Effector CD4-positive, alpha-beta T cell (primary cell): ENCODE results near the gene FAM50A.

Source experiments
- DNase-seq: peaks from one replicate; pipeline ENCODE4 v3.0.0-alpha.2; 2020

Gene FAM50A

DNA sequence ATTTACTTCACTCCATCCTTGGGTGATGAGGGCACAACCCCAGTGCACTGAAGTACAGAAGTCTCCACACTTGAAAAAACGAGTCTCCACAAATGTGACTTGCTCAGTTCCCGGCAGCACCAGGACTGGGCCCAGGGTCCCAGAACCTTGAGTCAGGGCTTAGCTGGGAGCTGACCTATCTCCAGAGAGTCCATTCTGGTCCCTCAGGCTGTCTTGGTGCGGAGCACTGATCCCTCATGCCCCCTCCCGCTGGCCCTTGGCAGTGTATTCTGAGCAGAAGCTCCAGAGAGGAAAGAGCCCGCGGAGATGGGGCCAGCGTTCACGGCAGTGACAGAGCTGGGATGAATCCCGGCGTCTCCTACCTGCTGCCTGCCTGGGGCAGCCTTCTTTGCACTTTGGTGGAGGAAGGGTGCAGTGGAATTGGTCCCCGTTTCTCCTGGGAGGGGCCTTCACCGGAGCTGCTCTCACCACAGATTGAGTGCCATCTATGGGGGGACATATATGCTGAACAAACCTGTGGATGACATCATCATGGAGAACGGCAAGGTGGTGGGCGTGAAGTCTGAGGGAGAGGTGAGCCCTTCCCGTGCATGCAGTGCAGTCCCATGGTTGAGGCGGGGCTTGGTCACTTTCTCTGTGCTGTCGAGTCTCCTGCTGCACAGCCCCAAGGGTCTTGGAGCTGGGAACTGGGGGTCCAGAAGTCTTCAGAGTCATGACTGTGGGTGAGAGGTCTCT, 3.2 kb upstream of the FAM50A start:
- no peak for DNase-seq

DNA sequence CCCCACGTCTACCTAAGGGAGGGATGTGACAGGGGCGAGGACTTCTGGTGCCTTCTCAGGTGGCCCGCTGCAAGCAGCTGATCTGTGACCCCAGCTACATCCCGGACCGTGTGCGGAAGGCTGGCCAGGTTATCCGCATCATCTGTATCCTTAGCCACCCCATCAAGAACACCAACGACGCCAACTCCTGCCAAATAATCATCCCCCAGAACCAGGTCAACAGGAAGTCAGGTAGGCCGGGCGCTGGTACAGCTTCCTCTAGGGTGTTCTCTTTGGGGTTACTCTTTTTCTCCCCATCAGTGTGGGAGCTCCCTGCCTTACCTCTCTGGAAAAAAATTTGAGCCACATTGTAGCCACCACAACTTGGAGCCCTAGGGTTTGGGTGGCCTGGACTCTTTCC, 2.4 kb upstream of the FAM50A start:
- DNase-seq: no peak

DNA sequence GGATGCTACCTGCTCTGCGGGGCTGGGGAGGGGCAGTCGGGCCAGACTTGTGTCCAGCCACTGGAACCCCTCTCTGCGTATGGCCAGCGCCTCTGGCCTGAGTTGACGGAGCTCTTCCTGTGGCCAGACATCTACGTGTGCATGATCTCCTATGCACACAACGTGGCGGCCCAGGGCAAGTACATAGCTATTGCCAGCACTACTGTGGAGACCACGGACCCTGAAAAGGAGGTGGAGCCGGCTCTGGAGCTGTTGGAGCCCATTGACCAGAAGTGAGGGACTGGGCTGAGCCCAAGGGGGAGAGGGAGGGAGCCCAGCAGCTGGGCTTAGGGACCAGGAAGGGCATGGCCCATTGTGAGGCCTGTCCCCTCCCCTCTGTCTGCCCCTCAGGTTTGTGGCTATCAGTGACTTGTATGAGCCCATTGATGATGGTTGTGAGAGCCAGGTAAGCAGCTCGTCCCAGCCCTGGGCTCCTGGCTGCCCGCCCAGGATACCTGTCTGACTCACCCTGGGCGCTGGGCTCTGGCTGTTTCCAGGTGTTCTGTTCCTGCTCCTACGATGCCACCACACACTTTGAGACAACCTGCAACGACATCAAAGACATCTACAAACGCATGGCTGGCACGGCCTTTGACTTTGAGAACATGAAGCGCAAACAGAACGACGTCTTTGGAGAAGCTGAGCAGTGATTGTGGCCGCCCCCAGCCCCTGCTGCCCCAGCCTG, 1.8 kb upstream of the FAM50A start:
- DNase-seq: no peak

DNA sequence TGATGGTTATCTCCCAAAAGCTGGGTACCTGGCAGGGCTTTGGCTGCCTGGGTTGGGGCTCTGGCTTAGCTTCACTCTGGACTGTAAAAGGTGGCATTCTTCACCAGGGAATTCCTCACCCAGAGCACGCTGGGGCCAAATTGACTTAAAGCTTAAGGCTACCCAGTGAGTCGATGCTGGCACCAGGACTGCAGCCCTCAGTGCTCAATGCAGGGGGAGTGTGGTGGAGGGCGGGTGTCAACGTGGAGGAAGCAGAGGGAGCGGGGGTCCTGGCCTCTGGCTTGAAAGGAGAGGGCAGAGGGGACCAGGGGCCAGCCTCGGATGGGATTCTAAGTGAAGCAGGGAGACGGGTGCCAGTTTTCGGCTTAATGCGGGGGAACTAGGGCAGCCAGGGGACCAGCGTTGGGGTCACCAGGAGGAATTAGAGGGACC, 446 bp upstream of the FAM50A start:
- DNase-seq: no peak

DNA sequence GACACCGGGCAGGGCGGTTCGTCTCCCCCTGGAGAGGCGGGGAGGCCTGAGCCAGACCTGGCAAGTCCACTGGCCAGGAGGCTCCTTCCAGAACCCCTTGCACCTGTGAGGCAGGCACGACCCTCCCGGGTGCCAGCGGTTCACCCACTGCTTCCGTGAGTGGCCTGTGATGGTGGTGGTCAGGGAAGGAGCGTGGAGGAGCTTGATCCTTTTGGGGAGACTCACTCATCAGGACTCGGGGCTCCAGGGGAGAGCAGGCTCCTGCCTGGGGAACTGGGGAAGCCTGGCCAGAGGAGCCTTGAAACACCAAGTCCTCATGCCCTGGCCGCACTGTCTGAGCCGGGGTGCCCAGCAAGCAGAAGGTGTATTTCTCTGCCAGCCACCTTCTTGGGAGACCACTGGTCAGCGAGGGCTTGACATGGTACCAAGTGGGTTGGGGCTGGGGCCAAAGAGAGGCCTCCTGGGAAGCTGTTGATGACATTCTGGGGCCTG, 860 bp downstream of the FAM50A start:
- DNase-seq: no peak

DNA sequence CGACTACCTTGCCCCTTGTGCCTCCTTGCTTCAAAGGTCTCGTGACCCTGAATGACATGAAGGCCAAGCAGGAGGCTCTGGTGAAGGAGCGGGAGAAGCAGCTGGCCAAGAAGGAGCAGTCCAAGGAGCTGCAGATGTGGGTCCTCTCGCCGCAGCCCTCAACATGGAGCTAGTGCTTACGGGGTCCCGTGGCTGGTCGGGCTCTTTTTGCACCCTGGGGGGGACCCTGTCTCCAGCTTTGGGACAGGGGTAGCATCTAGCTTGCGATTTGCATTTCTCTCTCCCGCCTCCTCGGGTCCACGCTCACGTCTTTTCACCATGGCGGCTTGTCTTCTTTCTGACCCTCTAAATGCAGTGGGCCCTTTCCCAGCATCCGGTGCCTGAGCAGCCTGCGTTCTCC, 1.8 kb downstream of the FAM50A start:
- no peak for DNase-seq

DNA sequence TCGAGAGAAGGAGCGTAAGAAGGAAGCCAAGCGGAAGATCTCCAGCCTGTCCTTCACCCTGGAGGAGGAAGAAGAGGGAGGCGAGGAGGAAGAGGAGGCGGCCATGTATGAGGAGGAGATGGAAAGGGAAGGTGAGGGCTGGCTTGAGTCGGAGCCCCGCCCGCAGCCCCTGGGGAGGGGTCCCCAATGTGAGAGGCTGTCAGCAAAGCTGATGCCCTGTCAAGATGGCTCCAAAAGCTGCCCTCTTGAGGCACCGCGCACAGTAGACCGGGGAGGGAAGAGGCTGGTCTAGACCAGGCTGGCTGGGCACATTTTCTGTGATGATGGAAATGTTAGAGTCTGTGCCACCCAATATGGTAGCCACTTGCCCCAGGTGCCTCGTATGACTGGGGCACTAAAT, 2.5 kb downstream of the FAM50A start:
- no peak for DNase-seq

DNA sequence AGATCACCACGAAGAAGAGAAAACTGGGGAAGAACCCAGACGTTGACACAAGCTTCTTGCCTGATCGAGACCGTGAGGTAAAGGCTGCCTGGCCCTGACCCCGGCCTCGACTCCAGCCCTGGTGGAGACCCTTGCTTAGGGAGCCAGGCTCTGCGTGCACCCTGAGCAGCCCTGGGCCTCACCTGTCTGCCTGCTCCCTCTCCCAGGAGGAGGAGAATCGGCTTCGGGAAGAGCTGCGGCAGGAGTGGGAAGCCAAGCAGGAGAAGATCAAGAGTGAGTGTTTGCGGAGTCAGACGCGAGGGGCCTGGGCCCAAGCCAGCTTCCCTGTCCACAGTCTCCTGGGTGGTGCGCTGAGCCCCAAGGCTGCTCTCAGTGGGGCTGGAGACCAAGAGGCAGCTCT, 4.5 kb downstream of the FAM50A start:
- no peak for DNase-seq

DNA sequence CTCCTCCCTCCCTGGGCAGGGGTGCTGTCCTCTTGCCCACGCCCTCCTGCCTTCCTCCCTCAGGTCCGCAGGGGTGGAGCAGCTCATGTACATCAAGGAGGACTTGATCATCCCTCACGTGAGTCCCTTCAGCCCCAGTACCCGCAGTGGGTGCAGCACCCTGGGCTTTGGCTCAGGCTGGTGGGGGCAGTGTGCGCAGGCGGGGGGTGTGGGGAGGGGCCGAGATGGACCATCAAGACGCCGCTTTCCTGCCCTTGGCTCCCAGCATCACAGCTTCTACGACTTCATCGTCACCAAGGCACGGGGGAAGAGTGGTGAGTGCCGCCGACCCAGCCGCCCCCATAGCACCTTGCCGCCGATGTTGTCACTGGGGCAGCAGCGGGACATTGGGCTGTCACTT, 5.7 kb downstream of the FAM50A start:
- no peak for DNase-seq

DNA sequence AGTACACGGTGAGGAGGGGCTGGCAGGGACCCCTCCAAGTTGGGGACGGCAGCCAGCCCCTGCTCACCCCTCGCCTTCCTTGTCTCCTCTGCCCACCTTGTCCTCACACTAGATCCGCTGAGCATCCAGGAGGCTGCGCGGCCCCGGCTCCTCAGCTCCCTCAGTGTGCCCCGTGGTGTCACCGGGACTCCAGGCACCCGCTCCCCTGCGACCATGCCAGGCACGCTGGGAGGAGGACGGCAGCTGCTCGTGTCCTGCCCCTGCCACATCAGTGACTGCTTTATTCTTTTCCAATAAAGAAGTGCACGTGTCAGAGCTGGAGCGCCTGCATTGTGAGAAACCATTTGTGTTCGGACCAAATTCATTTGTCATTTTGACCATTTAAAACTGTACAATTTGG, 6.4 kb downstream of the FAM50A start:
- no peak for DNase-seq

DNA sequence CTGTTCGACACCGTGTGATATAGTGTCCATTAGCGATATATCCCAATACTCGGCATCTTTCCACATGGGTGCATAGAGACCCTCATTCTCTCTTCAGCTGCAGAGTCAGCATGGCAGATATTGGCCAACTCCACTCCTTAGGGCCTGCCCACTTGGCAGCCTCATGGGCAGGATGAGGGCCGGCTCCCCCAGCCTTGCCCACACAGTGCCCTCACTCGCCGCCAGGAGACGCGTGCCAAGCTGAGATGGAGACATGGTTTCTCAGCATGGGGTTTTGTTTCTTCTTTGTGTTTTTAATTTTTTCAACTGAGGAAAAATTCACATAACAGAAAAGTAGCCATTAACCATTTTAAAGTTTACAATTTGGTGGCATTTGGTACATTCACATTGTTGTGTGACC, 8.9 kb downstream of the FAM50A start:
- no peak for DNase-seq

DNA sequence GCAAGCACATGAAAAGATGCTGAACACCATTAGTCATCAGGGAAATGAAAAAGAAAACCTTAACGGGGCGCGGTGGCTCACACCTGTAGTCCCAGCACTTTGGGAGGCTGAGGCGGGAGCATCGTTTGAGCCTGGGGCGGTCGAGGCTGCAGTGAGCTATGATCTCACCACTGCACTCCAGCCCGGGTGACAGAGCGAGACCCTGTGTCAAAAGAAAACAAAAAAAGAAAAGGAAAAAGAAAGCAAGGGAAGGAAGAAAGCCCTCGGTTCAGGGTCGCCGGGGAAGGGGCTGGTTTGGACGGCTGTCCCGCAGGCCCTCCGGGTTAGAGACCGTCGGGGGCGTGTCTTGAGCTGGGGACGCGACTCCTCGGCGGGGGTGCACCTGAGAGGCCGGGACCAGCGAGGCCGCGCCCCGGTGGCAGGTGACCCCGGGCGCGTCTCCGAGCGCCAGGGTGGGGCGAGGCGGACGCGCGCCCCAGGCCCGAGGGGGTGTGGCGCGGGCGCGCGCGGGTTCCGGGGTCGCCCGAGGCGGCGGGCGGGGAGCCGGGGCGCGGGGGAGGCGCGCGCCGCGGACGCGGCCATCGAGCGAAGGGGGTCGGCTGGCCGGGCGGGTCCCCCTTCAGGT, 13.7 kb downstream of the FAM50A start:
- DNase-seq: peak; percentile 40

DNA sequence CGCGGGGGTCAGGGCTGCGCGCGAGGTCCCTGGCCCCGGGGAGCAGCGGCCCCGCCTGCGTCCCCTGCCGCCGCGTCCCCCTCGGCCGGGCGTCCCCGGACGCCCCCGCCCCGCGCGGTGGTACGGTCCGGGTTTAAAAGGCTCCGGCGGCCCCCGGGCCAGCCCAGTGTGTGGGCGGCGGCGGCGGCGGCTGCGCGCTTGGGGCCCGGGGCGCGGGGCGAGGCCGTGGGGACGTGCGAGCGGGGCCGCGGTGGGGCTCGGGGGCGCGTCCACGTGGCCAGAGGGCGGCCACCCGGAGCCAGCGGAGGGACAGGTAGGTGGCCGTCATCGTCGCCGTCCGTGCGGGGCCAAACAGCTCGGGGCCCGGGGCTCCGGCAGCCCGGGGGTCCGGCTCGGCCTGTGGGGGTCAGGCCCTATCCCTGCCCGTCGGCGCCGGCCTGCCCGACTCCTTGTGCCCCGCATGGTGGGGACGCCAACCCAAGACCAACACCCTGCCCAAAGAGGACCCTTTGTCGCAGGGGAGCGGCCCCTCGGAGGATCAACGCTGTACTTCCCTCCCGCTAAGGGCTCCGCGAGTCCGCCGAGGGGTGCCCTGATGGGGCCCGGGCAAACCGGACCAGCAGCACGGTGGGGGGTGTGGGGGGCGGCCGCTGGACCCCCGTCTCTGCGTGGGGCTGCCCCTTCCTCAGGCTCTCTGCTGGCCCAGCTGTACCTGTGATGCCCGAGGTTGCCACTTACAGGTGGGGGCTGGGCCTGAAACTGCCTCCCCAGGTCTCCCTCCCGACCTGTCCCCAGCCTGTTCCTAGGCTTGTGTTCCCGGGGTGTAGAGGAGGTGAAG, 14.4 kb downstream of the FAM50A start, which contains the start of gene PLXNA3:
TSS of gene PLXNA3 (plus strand) at position 166 of the 838 bp plus-strand sequence. CDS start 1,903 bp downstream, outside the sequence.
- peak; percentile 60 for DNase-seq

DNA sequence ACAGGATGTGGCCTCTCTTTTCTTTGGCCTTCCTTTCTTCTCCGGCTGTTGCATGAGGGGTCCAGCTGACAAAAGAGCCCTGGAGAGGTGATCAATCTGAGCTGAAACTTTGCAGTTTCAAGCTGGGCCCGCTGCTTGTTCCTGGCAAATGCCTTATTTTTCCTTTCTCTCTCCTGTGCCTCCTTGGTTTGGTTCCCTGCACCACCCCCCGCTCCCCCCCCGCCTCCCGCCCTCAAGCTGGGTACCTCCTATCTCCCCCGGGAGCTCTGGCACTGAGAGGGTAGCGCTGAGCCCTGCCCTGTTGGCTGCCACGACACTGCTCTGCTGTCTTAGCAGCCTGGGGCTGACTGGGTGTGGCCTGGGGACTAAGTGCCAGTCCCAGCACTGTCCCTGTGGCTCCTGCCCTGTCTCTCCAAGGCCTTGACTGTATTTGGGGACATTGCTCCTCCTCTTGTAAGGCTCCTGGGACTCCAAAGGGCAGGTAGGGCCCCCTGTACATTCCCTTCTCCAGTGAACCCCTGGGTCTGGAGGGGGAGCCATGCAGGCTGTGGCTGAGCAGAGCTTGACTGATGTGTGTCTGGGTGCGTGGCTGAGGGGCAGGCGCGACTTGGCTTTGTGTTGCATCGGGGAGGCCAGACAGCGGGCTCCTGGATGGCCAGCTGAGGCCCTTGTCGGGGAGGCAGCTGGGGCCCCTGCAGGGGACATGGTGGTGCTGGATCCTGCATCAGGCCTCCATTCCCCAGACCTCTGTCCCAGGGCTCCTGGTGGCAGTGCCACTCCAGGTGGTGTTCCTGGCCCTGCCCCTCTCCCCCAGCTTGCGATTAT, 15.2 kb downstream of the FAM50A start:
- DNase-seq: no peak

DNA sequence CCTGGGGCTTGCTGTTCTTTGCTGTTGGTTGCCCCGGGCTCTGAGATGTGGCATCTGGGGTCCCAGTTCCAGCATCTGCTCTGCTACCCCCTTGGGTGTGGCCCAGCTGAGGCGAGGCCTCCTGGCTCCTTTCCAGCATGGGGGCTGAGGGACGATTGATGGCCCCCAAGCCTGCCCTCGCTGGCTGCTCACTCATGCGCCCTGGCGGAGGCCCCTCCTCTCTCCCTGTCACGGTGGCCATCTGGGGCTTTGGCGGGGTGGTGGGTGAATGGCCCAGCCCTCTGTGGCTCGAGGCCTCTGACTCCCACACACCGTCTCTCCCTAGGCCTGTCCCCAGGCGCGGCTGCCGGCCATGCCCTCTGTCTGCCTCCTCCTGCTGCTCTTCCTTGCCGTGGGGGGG, 15.9 kb downstream of the FAM50A start:
- no peak for DNase-seq

DNA sequence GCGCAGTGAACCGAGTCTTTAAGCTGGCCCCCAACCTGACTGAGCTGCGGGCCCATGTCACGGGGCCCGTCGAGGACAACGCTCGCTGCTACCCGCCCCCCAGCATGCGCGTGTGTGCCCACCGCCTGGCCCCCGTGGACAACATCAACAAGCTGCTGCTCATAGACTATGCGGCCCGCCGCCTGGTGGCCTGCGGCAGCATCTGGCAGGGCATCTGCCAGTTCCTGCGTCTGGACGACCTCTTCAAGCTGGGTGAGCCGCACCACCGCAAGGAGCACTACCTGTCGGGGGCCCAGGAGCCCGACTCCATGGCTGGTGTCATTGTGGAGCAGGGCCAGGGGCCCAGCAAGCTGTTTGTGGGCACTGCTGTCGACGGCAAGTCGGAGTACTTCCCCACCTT, 16.4 kb downstream of the FAM50A start:
- DNase-seq: no peak

DNA sequence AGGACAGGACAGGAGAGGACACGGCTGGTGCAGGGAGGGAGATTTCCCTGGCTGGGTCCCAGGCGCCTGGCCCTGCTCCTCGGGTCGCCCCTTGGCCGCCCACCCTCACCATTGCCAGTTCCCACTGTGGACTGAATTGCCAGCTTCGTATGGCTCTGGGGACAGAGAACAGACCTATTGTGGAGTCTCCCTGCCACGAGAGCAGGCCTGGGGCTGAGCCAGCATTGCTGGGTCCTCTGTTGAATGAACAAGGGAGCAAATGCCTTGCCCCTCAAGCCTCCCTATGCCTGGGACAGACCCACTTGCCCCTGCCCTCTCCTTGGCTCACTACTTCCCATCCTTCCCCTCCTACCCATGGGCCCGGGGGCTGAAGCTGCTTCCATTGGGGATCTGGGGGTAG, 18.5 kb downstream of the FAM50A start:
- no peak for DNase-seq

DNA sequence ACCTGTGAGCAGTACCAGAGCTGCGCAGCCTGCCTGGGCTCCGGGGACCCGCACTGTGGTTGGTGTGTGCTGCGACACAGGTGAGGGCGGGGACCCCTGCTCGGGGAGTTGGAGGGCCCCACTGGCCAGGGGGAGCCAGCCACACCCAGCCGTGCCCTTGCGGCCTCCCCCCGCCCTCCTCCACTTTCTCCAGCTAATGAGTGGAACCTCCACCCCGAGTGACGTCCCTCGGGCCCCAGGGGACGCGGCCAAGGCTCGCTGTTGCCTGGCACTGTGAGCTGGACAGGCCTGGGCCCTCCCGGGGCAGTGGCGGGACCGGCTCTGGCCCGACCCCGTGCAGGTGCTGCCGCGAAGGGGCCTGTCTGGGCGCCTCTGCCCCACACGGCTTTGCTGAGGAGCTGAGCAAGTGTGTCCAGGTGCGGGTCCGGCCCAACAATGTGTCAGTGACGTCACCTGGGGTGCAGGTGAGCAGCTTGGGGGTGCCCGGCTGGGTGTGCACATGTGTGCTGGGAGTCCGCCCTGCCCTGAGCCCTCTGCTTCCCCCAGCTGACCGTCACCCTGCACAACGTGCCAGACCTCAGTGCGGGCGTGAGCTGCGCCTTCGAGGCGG, 19.8 kb downstream of the FAM50A start:
- no peak for DNase-seq

DNA sequence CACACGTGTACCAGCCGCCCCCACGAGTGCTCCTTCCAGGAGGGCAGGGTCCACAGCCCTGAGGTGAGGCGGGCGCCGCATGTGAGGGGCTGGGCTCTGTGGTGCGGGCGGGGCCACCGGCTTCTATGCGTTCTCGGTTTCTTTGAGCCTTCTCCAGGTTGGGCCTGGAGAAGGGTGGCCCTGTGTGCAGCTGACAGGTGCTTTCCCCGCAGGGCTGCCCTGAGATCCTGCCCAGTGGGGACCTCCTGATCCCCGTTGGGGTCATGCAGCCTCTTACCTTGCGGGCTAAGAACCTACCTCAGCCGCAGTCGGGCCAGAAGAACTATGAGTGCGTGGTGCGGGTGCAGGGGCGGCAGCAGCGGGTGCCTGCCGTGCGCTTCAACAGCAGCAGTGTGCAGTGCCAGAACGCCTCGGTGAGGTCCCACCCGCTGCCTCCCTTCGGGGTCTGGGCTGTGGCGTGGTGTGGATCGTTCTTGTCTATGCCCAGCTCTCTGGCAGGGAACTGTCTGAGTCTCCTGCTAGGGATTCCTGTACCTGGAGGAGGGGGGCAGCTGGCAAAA, 20.9 kb downstream of the FAM50A start:
- no peak for DNase-seq

DNA sequence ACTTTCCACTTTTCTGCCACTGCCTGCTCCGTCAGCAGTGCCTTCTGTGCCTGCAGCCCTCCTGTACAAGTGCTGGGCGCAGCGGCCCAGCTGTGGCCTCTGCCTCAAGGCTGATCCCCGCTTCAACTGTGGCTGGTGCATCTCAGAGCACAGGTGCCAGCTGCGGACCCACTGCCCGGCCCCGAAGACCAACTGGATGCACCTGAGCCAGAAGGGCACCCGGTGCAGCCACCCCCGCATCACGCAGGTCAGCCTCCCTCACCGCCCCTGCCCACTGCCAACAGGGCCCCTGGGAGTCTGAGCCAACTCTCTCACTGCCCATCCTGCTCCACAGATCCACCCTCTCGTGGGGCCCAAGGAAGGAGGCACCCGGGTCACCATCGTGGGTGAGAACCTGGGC, 21.7 kb downstream of the FAM50A start:
- DNase-seq: no peak

DNA sequence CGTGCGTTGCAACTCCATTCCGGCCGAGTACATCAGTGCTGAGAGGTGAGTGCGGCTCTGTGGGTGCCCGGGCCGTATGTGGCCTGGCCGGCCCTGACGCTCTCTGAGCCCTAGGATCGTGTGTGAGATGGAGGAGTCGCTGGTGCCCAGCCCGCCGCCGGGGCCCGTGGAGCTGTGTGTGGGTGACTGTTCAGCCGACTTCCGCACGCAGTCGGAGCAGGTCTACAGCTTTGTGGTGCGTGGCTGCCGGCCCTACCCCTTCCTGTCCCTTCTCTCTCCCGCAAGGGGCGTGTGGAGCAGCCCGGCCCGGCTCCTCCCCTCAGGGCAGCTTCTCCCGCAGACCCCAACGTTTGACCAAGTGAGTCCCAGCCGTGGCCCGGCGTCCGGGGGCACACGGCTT, 22.1 kb downstream of the FAM50A start:
- DNase-seq: no peak
